Measurements from ENCODE around the gene SH2D4B.

DNA sequence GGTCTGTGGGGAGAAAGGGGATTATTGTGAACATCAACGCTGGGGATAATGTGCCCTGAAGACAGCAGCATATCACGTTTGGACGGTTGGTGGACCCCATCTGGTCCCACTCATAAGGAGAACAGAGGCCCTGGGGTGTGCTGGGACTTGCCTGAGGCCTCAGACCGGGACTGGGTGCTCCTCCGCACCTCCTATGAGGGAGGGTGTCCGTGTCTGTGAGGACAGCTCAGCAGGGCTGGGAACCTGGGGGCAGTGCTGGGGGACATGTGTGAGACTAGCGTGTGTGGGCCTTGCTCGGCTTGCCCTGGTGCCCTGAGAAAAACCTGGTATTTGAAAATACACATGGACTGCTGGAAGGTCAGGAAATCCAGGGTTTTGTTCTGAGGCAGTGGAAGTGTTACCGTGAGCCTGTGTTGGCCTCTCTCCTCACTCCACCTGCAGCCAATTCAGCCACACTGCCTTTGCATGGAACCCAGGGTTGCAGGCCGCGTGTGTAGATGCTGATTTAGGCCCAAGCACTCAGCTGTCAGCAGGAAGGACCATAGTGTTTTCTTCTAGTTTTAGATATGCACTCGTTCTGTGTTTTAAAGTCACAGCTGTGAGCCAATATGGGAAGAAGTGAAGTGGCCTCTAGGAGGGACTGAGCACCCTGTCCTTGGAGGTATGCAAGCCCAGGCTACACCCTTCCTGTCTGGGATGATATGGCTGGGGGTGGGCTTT, 13.4 kb upstream of the SH2D4B start:
- TF ChIP-seq, protein P1, sequence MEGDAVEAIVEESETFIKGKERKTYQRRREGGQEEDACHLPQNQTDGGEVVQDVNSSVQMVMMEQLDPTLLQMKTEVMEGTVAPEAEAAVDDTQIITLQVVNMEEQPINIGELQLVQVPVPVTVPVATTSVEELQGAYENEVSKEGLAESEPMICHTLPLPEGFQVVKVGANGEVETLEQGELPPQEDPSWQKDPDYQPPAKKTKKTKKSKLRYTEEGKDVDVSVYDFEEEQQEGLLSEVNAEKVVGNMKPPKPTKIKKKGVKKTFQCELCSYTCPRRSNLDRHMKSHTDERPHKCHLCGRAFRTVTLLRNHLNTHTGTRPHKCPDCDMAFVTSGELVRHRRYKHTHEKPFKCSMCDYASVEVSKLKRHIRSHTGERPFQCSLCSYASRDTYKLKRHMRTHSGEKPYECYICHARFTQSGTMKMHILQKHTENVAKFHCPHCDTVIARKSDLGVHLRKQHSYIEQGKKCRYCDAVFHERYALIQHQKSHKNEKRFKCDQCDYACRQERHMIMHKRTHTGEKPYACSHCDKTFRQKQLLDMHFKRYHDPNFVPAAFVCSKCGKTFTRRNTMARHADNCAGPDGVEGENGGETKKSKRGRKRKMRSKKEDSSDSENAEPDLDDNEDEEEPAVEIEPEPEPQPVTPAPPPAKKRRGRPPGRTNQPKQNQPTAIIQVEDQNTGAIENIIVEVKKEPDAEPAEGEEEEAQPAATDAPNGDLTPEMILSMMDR (IDR thresholded peaks at IDR 0.05): no peak
- TF ChIP-seq POLR2A (IDR thresholded peaks at IDR 0.05): no peak

Data from sigmoid colon (tissue), 3 donors.